ENCODE results near the gene ATP5MC2. TPM values are rescaled to one million over a fixed set of nuclear protein-coding genes. Genes with fewer than 3 reads are reported as not detected.

The ATP5MC2 gene
- total and polyA plus RNA-seq, 10 of the 15 experiments (the other 5 are each of a cell fraction or from before 2014, with no cell fraction given): 379 to 1,090 (median 525) TPM

DNA sequence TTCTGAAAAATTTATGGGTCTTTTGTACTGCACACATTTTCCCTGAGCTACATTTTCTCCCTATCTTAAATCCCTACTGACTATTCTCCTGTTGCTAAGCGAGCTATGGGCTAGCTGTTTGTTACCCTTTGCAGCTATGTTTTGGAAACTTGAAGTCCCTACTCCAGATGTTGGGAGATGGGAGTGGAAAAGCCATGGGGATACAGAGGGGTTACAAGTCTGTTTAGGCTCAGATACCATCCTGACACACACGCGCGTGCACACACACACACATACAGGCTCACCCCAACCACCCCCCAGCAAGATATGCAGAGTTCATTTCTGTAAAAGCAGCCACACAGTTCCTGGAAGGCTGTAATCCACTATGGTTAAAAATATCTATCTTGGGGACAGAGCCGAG lies 15.8 kb downstream of the ATP5MC2 start:
- RAD21 ChIA-PET (ENCODE audit: unreplicated experiment): interaction anchor here (2.0 kb wide), 1 partner anchor 117 kb away, joined by 8 read pairs; no protein-coding TSS in a partner anchor
- no peak for FAIRE-seq
- no peaks in the 10 kb centered on the region for H4K20me1 ChIP-seq (ENCODE audit: control insufficient read depth, insufficient read depth)
- POLR2A ChIA-PET: interaction anchor here (0.5 kb wide), 1 partner anchor 10 kb away, joined by 4 read pairs; no protein-coding TSS in a partner anchor
- no peaks in the 10 kb centered on the region for H3K27me3 ChIP-seq (replicated peaks in 1 of 2; ENCODE audit: control insufficient read depth in 2 of 2, insufficient read depth in 2 of 2, low read length in 1 of 2)
- DNase-seq (ENCODE audit: low read depth, low spot score): no peak
- intact Hi-C loops (cut with micrococcal nuclease; ENCODE audit: unreplicated experiment): no loop called here
- in situ Hi-C loops (cut with MboI): no loop called here
- SMC1A ChIA-PET (ENCODE audit: uncharacterized antibody, unreplicated experiment): interaction anchor here (0.9 to 1.5 kb wide), 3 partner anchors 10 to 16 kb away, joined by 3 to 13 read pairs (median 5); partner anchors contain the start of gene ATP5MC2
- H3K36me3 ChIP-seq (ENCODE audit: control insufficient read depth in 2 of 2, insufficient read depth in 2 of 2, low read length in 1 of 2): peaks cover 2 to 3% of the 10 kb centered on the region in 2 experiments; a peak in 2 of 4 replicates
- H2AFZ ChIP-seq (ENCODE audit: control insufficient read depth, low read depth, low read length): no peak overlapping the region
- no peaks in the 10 kb centered on the region for H3K79me2 ChIP-seq (ENCODE audit: control insufficient read depth, insufficient read depth, low read length)
- peak; percentile 28; the same call in 1 of the 2 replicates for TF ChIP-seq POLR2A (IDR thresholded peaks at IDR 0.05; ENCODE audit: low read depth, low read length)
- TF ChIP-seq POU2F2 (IDR thresholded peaks at IDR 0.05; ENCODE audit: borderline replicate concordance, low read depth, low read length): no peak
- no peak for TF ChIP-seq TARDBP (IDR thresholded peaks at IDR 0.05; ENCODE audit: borderline replicate concordance)
- TF ChIP-seq NRF1 (conservative IDR thresholded peaks at IDR 0.05; ENCODE audit: low read depth, low read length): no peak
- TF ChIP-seq MTA3 (IDR thresholded peaks at IDR 0.05; ENCODE audit: borderline replicate concordance, low read length): no peak
- TF ChIP-seq IKZF1 (conservative IDR thresholded peaks at IDR 0.05): no peak
- CTCF ChIA-PET: interaction anchor here (0.7 to 2.3 kb wide), 2 partner anchors 15 to 116 kb away, joined by 3 to 12 read pairs; no protein-coding TSS in a partner anchor
- no peak overlapping the region for H3K9ac ChIP-seq (ENCODE audit: control insufficient read depth, insufficient read depth, low read length)
- H3K9me3 ChIP-seq (replicated peaks; ENCODE audit: control insufficient read depth, insufficient read depth, low read length): no peaks in the 10 kb centered on the region
- no TSS peak for BruUV-seq (replicated peaks)
- 98% methylated on average over 5 of the region's 5 CpGs for WGBS (ENCODE audit: insufficient coverage, insufficient replicate concordance, low lambda C conversion rate, missing lambda C conversion rate)
- no peak overlapping the region; the same call in 1 of the 2 replicates for H3K27ac ChIP-seq (ENCODE audit: control insufficient read depth, insufficient read depth)
- H3K4me1 ChIP-seq (ENCODE audit: control insufficient read depth, insufficient read depth, low read length): peaks cover 5% of the 10 kb centered on the region
- ATAC-seq: no peak; the same call in 2 of the 3 replicates
- no peak overlapping the region for H3K4me3 ChIP-seq
- H3K4me2 ChIP-seq (ENCODE audit: control insufficient read depth, insufficient read depth): no peak overlapping the region; the same call in 1 of the 2 replicates

DNA sequence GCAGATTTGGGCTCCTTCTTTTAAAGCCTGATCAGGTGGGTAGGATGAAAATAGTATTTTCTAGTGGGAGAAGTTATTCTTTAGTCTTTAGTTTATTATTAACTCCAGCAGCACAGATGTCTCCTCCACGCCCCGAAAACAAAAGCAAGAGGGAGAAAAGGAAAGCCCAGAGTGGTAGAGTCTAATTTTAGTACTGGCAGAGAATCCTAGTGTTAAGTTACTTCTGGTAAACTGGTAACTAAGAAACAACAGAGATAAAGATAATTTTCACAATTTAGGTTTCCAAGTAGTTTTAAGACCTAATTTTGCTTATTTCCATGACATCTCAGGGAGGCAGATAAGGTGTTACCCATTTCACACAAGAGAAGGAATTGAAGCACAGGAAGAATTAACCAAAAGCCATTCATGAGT lies 16.3 kb downstream of the ATP5MC2 start:
- no peak overlapping the region for H3K4me2 ChIP-seq (ENCODE audit: control insufficient read depth, insufficient read depth)
- ChIA-PET POLR2A (interaction anchor here (0.5 to 0.6 kb wide), 2 partner anchors 11 to 167 kb away, joined by 3 to 4 read pairs; no protein-coding TSS in a partner anchor), CTCF (interaction anchor here (0.7 to 2.3 kb wide), 4 partner anchors 15 to 116 kb away, joined by 3 to 12 read pairs (median 4); no protein-coding TSS in a partner anchor), SMC1A (ENCODE audit: uncharacterized antibody, unreplicated experiment) (interaction anchor here (0.9 to 1.5 kb wide), 6 partner anchors 8 to 34 kb away, joined by 3 to 13 read pairs (median 3); partner anchors contain the start of genes ATF7 and ATP5MC2), RAD21 (ENCODE audit: unreplicated experiment) (interaction anchor here (1.3 to 2.0 kb wide), 2 partner anchors 15 to 116 kb away, joined by 4 to 8 read pairs; no protein-coding TSS in a partner anchor)
- FAIRE-seq: no peak
- no peaks in the 10 kb centered on the region for H4K20me1 ChIP-seq (ENCODE audit: control insufficient read depth, insufficient read depth)
- no peaks in the 10 kb centered on the region for H3K9me3 ChIP-seq (replicated peaks; ENCODE audit: control insufficient read depth, insufficient read depth, low read length)
- H3K4me1 ChIP-seq (ENCODE audit: control insufficient read depth, insufficient read depth, low read length): peaks cover 5% of the 10 kb centered on the region
- no peaks in the 10 kb centered on the region for H3K79me2 ChIP-seq (ENCODE audit: control insufficient read depth, insufficient read depth, low read length)
- H3K36me3 ChIP-seq (ENCODE audit: control insufficient read depth in 2 of 2, insufficient read depth in 2 of 2, low read length in 1 of 2): peaks cover under 1 to 3% of the 10 kb centered on the region in 2 experiments; a peak in 2 of 4 replicates
- in situ Hi-C loops (cut with MboI) (no loop called here), intact Hi-C loops (cut with micrococcal nuclease; ENCODE audit: unreplicated experiment) (no loop called here)
- H3K9ac ChIP-seq (ENCODE audit: control insufficient read depth, insufficient read depth, low read length): no peak overlapping the region
- no peaks in the 10 kb centered on the region for H3K27me3 ChIP-seq (replicated peaks in 1 of 2; ENCODE audit: control insufficient read depth in 2 of 2, insufficient read depth in 2 of 2, low read length in 1 of 2)
- ATAC-seq: peak; percentile 59
- TF ChIP-seq RAD51 (IDR thresholded peaks at IDR 0.05) (no peak), NFIC (IDR thresholded peaks at IDR 0.05; ENCODE audit: low read depth, low read length) (no peak), SIN3A (IDR thresholded peaks at IDR 0.05; ENCODE audit: low read depth, low read length) (no peak), SREBF1 (IDR thresholded peaks at IDR 0.05; ENCODE audit: low read length) (no peak), JUND (IDR thresholded peaks at IDR 0.05; ENCODE audit: low read depth, low read length) (no peak)
- DNase-seq (ENCODE audit: low read depth, low spot score): peak; percentile 8
- no peak overlapping the region for H2AFZ ChIP-seq (ENCODE audit: control insufficient read depth, low read depth, low read length)
- 97% methylated on average over 2 of the region's 2 CpGs for WGBS (ENCODE audit: insufficient coverage, insufficient replicate concordance, low lambda C conversion rate, missing lambda C conversion rate)
- H3K27ac ChIP-seq (ENCODE audit: control insufficient read depth, insufficient read depth): no peak overlapping the region; the same call in 1 of the 2 replicates
- H3K4me3 ChIP-seq: no peak overlapping the region
- no TSS peak for BruUV-seq (replicated peaks)
